HCT116 (cell line): Measurements from ENCODE around the gene MALSU1. TPM values are rescaled to one million over a fixed set of nuclear protein-coding genes. Genes with fewer than 3 reads are reported as not detected.

Experiments
- ATAC-seq: fragments of 200-7000 bp; cut with Tn5 transposase; 2 replicates; pipeline ENCODE4 v1.9.1; 2020; ENCODE audit warnings: mild to moderate bottlenecking, moderate library complexity
- BruUV-seq: library from RNA; stranded (reverse); fragments of 400-500 nt; replicated peaks from 2 replicates; lab custom pipeline; 2021; lab: Mats Ljungman, UMichigan
- CTCF ChIA-PET: fragments of 300-600 bp; sonication (Branson Sonifier 250); formaldehyde crosslinking; loops from one replicate; lab custom pipeline; 2021; ENCODE audit warnings: antibody characterized with exemption; lab: Charles Lee
- POLR2A ChIA-PET: fragments of 300-600, 350-600 bp; sonication (Branson Sonifier 250); formaldehyde crosslinking; loops from one replicate; lab custom pipeline; 2021; ENCODE audit warnings: antibody characterized with exemption; lab: Charles Lee
- RAD21 ChIA-PET, 2 experiments: fragments of 300-600 bp; sonication (Branson Sonifier 250); formaldehyde crosslinking; loops; one replicate each; lab custom pipeline; 2023; ENCODE audit warnings: low total read pairs in 2 of 2; ENCODE audit not compliant: uncharacterized antibody in 2 of 2, unreplicated experiment in 2 of 2, low non-redundant PET in 1 of 2; lab: Charles Lee
- DNase-seq: peaks from one replicate; pipeline ENCODE4 v3.0.0-alpha.2; 2010; ENCODE audit warnings: low read depth, low spot score
- H2AFZ ChIP-seq: fragments of 200-600 bp; shearing (Covaris generic), sonication (generic); 2 replicates; pipeline ENCODE4 v1.6.1; 2017; ENCODE audit warnings: low read depth, mixed run types, mixed read lengths, antibody characterized with exemption, low read length; ENCODE audit not compliant: poor library complexity, severe bottlenecking
- H3K27ac ChIP-seq: 2 replicates; pipeline ENCODE4 v1.5.1; 2012; ENCODE audit warnings: low read depth, low read length
- H3K27me3 ChIP-seq: fragments of 200-600 bp; sonication (generic); 2 replicates; pipeline ENCODE4 v1.6.1; 2016; ENCODE audit warnings: mixed run types, low read length, mixed read lengths; ENCODE audit not compliant: insufficient read depth
- H3K36me3 ChIP-seq, 2 experiments: fragments of 200-500 bp in 1 of 2; fragments of 200-600 bp in 1 of 2; sonication (Bioruptor generic) in 1 of 2; sonication (generic) in 1 of 2; 2 replicates each; pipeline versions ENCODE4 v1.5.1 to v1.6.1; 2014 to 2016; ENCODE audit warnings: low read length in 2 of 2, inconsistent platforms in 1 of 2, mixed read lengths in 1 of 2, mixed run types in 1 of 2; ENCODE audit not compliant: insufficient read depth in 2 of 2, control insufficient read depth in 1 of 2
- H3K4me1 ChIP-seq, 2 experiments: fragments of 200-600 bp in 1 of 2; sonication (generic) in 1 of 2; 2 replicates each; pipeline versions ENCODE4 v1.5.1 to v1.6.1; 2012 to 2017; ENCODE audit warnings: low read length in 2 of 2, inconsistent platforms in 1 of 2, mild to moderate bottlenecking in 1 of 2, mixed read lengths in 1 of 2, mixed run types in 1 of 2, moderate library complexity in 1 of 2; ENCODE audit not compliant: insufficient read depth in 2 of 2, control insufficient read depth in 1 of 2
- H3K4me2 ChIP-seq: fragments of 200-600 bp; sonication (generic); 2 replicates; pipeline ENCODE4 v1.6.1; 2017; ENCODE audit warnings: mixed run types, low read length, mixed read lengths
- H3K4me3 ChIP-seq, 2 experiments: fragments of 200-600 bp in 1 of 2; sonication (generic) in 1 of 2; replicated peaks in 1 of 2; 2 replicates each; pipeline ENCODE4 v1.5.1; 2011 to 2016; ENCODE audit warnings: low read length in 2 of 2, control low read depth in 1 of 2, low read depth in 1 of 2, mild to moderate bottlenecking in 1 of 2, mixed read lengths in 1 of 2, mixed run types in 1 of 2
- H3K79me2 ChIP-seq: fragments of 200-600 bp; sonication (generic); 2 replicates; pipeline ENCODE4 v1.6.1; 2017; ENCODE audit warnings: mild to moderate bottlenecking, mixed run types, low read length, moderate library complexity, mixed read lengths; ENCODE audit not compliant: insufficient read depth
- H3K9ac ChIP-seq: fragments of 200-600 bp; sonication (generic); 2 replicates; pipeline ENCODE4 v1.6.1; 2016; ENCODE audit warnings: low read length, mixed read lengths
- H3K9me2 ChIP-seq: fragments of 200-600 bp; sonication (generic), shearing (Covaris generic); 2 replicates; pipeline ENCODE4 v1.6.1; 2017; ENCODE audit warnings: mixed run types, mild to moderate bottlenecking, moderate library complexity; ENCODE audit not compliant: insufficient read depth
- H3K9me3 ChIP-seq, 2 experiments: fragments of 200-500 bp in 1 of 2; fragments of 200-600 bp in 1 of 2; sonication (Bioruptor generic) in 1 of 2; sonication (generic) in 1 of 2; 2 replicates each; pipeline ENCODE4 v1.6.1; 2014 to 2017; ENCODE audit warnings: low read length in 2 of 2, mixed read lengths in 2 of 2, inconsistent platforms in 1 of 2, low read depth in 1 of 2, mild to moderate bottlenecking in 1 of 2, mixed run types in 1 of 2, moderate library complexity in 1 of 2; ENCODE audit not compliant: control insufficient read depth in 1 of 2, insufficient read depth in 1 of 2
- H4K20me1 ChIP-seq: fragments of 200-600 bp; sonication (generic), shearing (Covaris generic); 2 replicates; pipeline ENCODE4 v1.6.1; 2017; ENCODE audit warnings: mixed run types, mild to moderate bottlenecking, moderate library complexity; ENCODE audit not compliant: insufficient read depth
- CBX3 ChIP-seq: IDR thresholded peaks from 2 replicates; pipeline ENCODE4 v1.6.1; 2012; ENCODE audit warnings: low read depth
- ELF1 ChIP-seq: IDR thresholded peaks from 2 replicates; pipeline ENCODE4 v1.6.1; 2012; ENCODE audit warnings: low read depth, borderline replicate concordance
- FOSL1 ChIP-seq: IDR thresholded peaks from 2 replicates; pipeline ENCODE4 v1.6.1; 2012; ENCODE audit warnings: low read depth
- POLR2AphosphoS5 ChIP-seq: IDR thresholded peaks from 2 replicates; pipeline ENCODE4 v1.6.1; 2011; ENCODE audit warnings: mild to moderate bottlenecking, low read depth, low read length, moderate library complexity
- TCF7L2 ChIP-seq: IDR thresholded peaks from 2 replicates; pipeline ENCODE4 v1.7.0; 2011; ENCODE audit warnings: borderline replicate concordance, inconsistent platforms; ENCODE audit not compliant: insufficient read depth, insufficient read length; ENCODE audit errors: extremely low read depth
- ZNF274 ChIP-seq: fragments of 200-500 bp; sonication (Bioruptor generic); IDR thresholded peaks from 2 replicates; pipeline ENCODE4 v1.6.1; 2014; ENCODE audit warnings: mild to moderate bottlenecking, low read depth, low read length, inconsistent platforms
- intact Hi-C: fragments of 100-400 bp; cut with micrococcal nuclease; formaldehyde crosslinking; loops from 2 replicates; pipeline ENCODE4 v1.10.0; 2022
- total RNA-seq: library from RNA; stranded (reverse); gene quantifications from one replicate; pipeline ENCODE4 v1.2.1, GENCODE V29; 2021; ENCODE audit not compliant: unreplicated experiment
- TF ChIP-seq, protein P1 (sequence below): IDR thresholded peaks from 2 replicates; pipeline ENCODE4 v1.6.1; 2012; ENCODE audit warnings: low read depth
- TF ChIP-seq, protein P2 (sequence below): IDR thresholded peaks from 2 replicates; pipeline ENCODE4 v1.6.1; 2011; ENCODE audit warnings: mild to moderate bottlenecking, low read length, moderate library complexity; ENCODE audit not compliant: insufficient replicate concordance; ENCODE audit errors: extremely low read depth

The MALSU1 gene
- total RNA-seq, 1 experiment from 2014 or later, result 105 TPM

DNA sequence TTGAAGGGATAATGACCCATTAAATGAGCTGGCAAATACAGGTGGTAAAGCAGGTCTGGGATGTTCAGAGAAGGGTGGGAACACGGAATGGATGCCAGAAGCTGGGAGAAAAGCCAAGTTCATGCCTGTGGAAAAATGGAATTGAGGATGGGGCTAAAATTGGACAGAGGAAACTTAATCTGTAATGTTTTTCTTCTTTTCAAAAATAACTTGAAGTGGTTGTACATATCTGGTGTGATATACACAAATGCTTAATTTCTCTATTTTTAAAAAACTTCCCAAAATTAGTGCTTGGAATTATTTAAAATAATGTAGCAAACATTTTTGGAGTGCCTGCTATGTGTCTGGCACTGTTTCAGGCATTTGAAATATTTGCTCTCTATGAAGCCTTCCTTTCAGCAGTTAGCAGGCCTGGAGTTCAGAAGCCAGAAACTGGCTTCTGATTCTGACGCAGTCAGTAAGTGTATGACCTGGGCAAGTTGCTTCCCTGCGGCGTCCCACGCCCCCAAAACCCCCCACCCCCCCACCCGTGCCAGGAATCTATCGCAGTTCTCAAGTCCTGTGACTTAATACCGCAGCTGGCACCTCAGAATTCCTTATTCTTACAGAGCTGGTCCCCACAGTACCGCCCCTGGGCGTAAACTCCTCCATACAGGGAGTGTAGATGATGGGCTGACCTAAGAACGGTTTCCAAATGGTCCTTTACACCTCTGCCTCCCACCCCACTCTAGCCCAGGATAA, 828 bp upstream of the MALSU1 start (continued):
- no peak for TF ChIP-seq CBX3

DNA sequence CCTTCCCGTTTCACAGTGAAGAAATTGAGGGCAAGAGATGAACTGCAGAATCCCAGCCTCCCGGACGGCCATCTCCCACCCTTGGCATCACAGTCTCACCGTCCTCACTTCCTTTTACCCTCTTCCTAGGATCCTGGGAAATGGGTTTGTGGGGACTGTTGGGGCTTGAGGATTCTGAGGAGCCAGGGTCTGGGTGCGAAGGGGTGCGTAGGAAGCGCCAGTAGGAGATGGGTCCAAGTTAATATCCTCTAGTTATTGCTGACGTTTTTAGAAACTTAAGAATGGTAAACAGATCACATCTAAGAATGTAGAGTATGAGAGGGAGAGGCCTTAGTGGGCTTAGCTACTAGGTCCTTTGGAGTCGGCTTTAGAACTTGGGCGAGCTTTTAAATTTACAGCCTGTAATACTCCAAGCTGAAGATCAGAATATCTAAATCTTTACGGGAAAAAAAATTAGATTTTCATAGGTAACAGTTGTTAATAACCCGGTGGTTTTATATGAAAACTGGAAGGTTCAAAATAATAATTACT, 696 bp downstream of the MALSU1 start:
- Histone ChIP-seq H3K79me2 (peaks cover 56% of the 10 kb centered on the region), H3K4me1 (peaks cover 16 to 28% of the 10 kb centered on the region in 2 experiments; a peak in 3 of 4 replicates), H3K27me3 (no peaks in the 10 kb centered on the region), H3K36me3 (peaks cover 8 to 9% of the 10 kb centered on the region in 2 experiments; a peak in 3 of 4 replicates), H4K20me1 (no peaks in the 10 kb centered on the region), H3K4me2 (peak overlapping the region; percentile 100), H2AFZ (no peak overlapping the region), H3K9me2 (no peaks in the 10 kb centered on the region), H3K9ac (peak overlapping the region; percentile 93), H3K9me3 (no peaks in the 10 kb centered on the region), H3K27ac (peak overlapping the region; percentile 81), H3K4me3 (peak overlapping the region; percentile 96 to 100)
- ChIA-PET CTCF (no interaction called here), RAD21 (no interaction called here), POLR2A (no interaction called here)
- ATAC-seq (peak; percentile 5), DNase-seq (no peak)
- intact Hi-C loops, result loop anchor here (5.0 kb wide), 1 partner anchor 193 kb away; the partner anchor contains the start of gene KLHL7
- TF ChIP-seq, protein P1, sequence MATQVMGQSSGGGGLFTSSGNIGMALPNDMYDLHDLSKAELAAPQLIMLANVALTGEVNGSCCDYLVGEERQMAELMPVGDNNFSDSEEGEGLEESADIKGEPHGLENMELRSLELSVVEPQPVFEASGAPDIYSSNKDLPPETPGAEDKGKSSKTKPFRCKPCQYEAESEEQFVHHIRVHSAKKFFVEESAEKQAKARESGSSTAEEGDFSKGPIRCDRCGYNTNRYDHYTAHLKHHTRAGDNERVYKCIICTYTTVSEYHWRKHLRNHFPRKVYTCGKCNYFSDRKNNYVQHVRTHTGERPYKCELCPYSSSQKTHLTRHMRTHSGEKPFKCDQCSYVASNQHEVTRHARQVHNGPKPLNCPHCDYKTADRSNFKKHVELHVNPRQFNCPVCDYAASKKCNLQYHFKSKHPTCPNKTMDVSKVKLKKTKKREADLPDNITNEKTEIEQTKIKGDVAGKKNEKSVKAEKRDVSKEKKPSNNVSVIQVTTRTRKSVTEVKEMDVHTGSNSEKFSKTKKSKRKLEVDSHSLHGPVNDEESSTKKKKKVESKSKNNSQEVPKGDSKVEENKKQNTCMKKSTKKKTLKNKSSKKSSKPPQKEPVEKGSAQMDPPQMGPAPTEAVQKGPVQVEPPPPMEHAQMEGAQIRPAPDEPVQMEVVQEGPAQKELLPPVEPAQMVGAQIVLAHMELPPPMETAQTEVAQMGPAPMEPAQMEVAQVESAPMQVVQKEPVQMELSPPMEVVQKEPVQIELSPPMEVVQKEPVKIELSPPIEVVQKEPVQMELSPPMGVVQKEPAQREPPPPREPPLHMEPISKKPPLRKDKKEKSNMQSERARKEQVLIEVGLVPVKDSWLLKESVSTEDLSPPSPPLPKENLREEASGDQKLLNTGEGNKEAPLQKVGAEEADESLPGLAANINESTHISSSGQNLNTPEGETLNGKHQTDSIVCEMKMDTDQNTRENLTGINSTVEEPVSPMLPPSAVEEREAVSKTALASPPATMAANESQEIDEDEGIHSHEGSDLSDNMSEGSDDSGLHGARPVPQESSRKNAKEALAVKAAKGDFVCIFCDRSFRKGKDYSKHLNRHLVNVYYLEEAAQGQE, result no peak
- TF ChIP-seq, protein P2, sequence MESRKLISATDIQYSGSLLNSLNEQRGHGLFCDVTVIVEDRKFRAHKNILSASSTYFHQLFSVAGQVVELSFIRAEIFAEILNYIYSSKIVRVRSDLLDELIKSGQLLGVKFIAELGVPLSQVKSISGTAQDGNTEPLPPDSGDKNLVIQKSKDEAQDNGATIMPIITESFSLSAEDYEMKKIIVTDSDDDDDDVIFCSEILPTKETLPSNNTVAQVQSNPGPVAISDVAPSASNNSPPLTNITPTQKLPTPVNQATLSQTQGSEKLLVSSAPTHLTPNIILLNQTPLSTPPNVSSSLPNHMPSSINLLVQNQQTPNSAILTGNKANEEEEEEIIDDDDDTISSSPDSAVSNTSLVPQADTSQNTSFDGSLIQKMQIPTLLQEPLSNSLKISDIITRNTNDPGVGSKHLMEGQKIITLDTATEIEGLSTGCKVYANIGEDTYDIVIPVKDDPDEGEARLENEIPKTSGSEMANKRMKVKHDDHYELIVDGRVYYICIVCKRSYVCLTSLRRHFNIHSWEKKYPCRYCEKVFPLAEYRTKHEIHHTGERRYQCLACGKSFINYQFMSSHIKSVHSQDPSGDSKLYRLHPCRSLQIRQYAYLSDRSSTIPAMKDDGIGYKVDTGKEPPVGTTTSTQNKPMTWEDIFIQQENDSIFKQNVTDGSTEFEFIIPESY, result no peak
- TF ChIP-seq ELF1 (no peak), FOSL1 (no peak), POLR2AphosphoS5 (no peak), TCF7L2 (no peak), ZNF274 (no peak)
- no TSS peak for BruUV-seq
